Ectodermal cell (in vitro differentiated cells): ENCODE results near the gene KIF5A.

Experiments
- H3K27ac ChIP-seq: 2 replicates; pipeline ENCODE4 v1.7.0; 2013; ENCODE audit warnings: mild to moderate bottlenecking, low read depth, low read length; ENCODE audit not compliant: insufficient read depth, poor library complexity, severe bottlenecking
- H3K27me3 ChIP-seq: 2 replicates; pipeline ENCODE4 v1.7.0; 2013; ENCODE audit warnings: mild to moderate bottlenecking, low read length; ENCODE audit not compliant: insufficient read depth, control insufficient read depth, poor library complexity, severe bottlenecking
- H3K36me3 ChIP-seq: one replicate; pipeline ENCODE4 v1.7.0; 2013; ENCODE audit warnings: low read length; ENCODE audit not compliant: control insufficient read depth, insufficient read depth
- H3K4me1 ChIP-seq: one replicate; pipeline ENCODE4 v1.7.0; 2013; ENCODE audit warnings: low read length; ENCODE audit not compliant: control insufficient read depth, insufficient read depth
- H3K4me3 ChIP-seq: 2 replicates; pipeline ENCODE4 v1.7.0; 2013; ENCODE audit warnings: low read depth, low read length, control low read depth; ENCODE audit not compliant: insufficient read depth
- H3K9me3 ChIP-seq: 2 replicates; pipeline ENCODE4 v1.7.0; 2013; ENCODE audit warnings: mild to moderate bottlenecking, low read length, moderate library complexity; ENCODE audit not compliant: control insufficient read depth
- WGBS, 2 experiments: methylation state at CpG; one replicate each; pipeline ENCODE4 v1.1.7; 2013; ENCODE audit warnings: missing lambda C conversion rate in 2 of 2; 5-methylcytosine and 5-hydroxymethylcytosine counted together

Gene KIF5A

GRCh38 chr12:57574795-57575194 is 25.0 kb downstream of the KIF5A start:
- Histone ChIP-seq H3K4me1 (no peaks in the 10 kb centered on the region), H3K27ac (no peak overlapping the region), H3K4me3 (no peak overlapping the region), H3K9me3 (no peaks in the 10 kb centered on the region), H3K27me3 (no peaks in the 10 kb centered on the region), H3K36me3 (peaks cover 33% of the 10 kb centered on the region)
- WGBS, 2 experiments, result 93% methylated on average over 10 of the region's 10 CpGs

DNA sequence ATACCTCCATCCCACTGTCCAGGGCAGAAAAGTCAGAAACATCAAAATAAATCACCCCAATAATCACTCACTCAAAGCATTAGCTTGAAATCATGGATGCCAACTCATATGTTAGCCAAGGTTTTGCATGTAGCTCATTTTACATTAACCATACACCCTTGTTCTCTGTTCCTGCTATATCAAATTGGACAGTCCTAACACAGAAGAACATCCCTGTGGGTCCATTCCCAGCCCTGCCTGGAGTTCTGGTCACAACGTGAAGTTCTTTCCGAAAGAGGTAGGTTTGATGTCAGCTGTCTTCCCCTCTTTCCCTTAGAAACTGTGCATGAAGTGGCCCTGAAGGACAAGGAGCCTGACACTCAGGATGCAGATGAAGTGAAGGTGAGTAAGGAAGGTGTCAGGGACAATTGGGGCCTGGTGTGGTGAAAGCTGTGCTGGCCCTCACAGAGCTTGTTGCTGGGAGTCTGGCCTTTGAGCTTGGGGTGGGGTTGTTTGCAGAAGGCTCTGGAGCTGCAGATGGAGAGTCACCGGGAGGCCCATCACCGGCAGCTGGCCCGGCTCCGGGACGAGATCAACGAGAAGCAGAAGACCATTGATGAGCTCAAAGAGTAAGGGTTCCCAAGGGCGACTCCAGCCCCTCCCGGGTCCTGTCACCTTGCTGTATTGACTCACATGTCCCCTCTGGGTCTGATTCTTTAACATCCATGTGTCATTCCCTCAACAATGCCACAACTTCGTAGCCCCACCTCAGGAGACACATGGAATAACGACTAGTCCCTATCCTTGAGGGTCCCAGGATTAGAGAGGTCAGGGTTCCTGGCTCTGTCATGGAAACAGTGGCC is 26.1 kb downstream of the KIF5A start:
- Histone ChIP-seq H3K27ac (no peak overlapping the region), H3K4me3 (no peak overlapping the region), H3K27me3 (no peaks in the 10 kb centered on the region), H3K9me3 (no peaks in the 10 kb centered on the region), H3K36me3 (peaks cover 37% of the 10 kb centered on the region), H3K4me1 (no peaks in the 10 kb centered on the region)
- WGBS, 2 experiments, result 93 to 97% methylated on average over 12 of the region's 12 CpGs

DNA sequence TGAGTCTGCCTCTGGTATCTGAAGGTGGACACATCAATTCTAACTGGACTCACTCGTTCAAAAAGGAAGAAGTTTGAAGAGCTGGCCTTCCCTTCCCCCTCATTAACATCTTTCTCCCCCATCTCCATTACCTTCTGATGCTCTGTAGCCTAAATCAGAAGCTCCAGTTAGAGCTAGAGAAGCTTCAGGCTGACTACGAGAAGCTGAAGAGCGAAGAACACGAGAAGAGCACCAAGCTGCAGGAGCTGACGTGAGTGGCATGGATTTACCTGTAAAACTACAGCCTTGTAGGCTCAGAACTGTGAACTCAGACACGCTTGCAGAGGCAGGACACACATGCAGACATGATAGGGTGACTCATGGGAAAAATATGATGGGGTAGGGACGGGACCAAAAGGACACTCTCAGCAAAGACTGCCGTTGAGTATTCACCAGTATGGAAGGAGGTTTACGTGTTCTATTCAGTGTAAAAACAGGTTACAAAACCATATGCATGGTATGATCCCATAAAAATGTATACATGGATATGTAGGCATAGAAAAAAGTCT is 26.8 kb downstream of the KIF5A start:
- Histone ChIP-seq H3K36me3 (peaks cover 37% of the 10 kb centered on the region), H3K27me3 (no peaks in the 10 kb centered on the region), H3K27ac (no peak overlapping the region), H3K4me1 (no peaks in the 10 kb centered on the region), H3K9me3 (no peaks in the 10 kb centered on the region), H3K4me3 (no peak overlapping the region)
- 91 to 96% methylated on average over 9 of the region's 9 CpGs for WGBS, 2 experiments

- no peak overlapping the region for H3K27ac ChIP-seq
- peaks cover 27% of the 10 kb centered on the region for H3K36me3 ChIP-seq
- no peaks in the 10 kb centered on the region for H3K4me1 ChIP-seq
- no peaks in the 10 kb centered on the region for H3K27me3 ChIP-seq
- no peaks in the 10 kb centered on the region for H3K9me3 ChIP-seq
- WGBS, 2 experiments, result 95% methylated on average over 12 of the region's 12 CpGs
- no peak overlapping the region for H3K4me3 ChIP-seq
These were observed 28.3 kb downstream of the KIF5A start for GRCh38 chr12:57577981-57578758.

- WGBS, 2 experiments, result 91 to 92% methylated on average over 2 of the region's 2 CpGs
- Histone ChIP-seq H3K27ac (no peak overlapping the region), H3K36me3 (peaks cover 27% of the 10 kb centered on the region), H3K9me3 (no peaks in the 10 kb centered on the region), H3K4me3 (no peak overlapping the region), H3K4me1 (no peaks in the 10 kb centered on the region), H3K27me3 (no peaks in the 10 kb centered on the region)
These were observed 29.2 kb downstream of the KIF5A start for GRCh38 chr12:57579011-57579410.

- no peak overlapping the region for H3K27ac ChIP-seq
- H3K4me1 ChIP-seq, result no peaks in the 10 kb centered on the region
- H3K4me3 ChIP-seq, result no peak overlapping the region
- WGBS, 2 experiments, result 89 to 94% methylated on average over 8 of the region's 8 CpGs
- no peaks in the 10 kb centered on the region for H3K27me3 ChIP-seq
- H3K36me3 ChIP-seq, result peaks cover 23% of the 10 kb centered on the region
- H3K9me3 ChIP-seq, result no peaks in the 10 kb centered on the region
These were observed 30.0 kb downstream of the KIF5A start for GRCh38 chr12:57579677-57580465.

- 91 to 93% methylated on average over 4 of the region's 4 CpGs for WGBS, 2 experiments
- Histone ChIP-seq H3K36me3 (peaks cover 21% of the 10 kb centered on the region), H3K27ac (no peak overlapping the region), H3K9me3 (no peaks in the 10 kb centered on the region), H3K4me3 (no peak overlapping the region), H3K4me1 (no peaks in the 10 kb centered on the region), H3K27me3 (no peaks in the 10 kb centered on the region)
These were observed 30.6 kb downstream of the KIF5A start for GRCh38 chr12:57580466-57580795.

GRCh38 chr12:57581802-57582201 is 32.0 kb downstream of the KIF5A start:
- no peak overlapping the region for H3K27ac ChIP-seq
- no peaks in the 10 kb centered on the region for H3K27me3 ChIP-seq
- no peaks in the 10 kb centered on the region for H3K4me1 ChIP-seq
- no peak overlapping the region for H3K4me3 ChIP-seq
- H3K36me3 ChIP-seq, result peaks cover 8% of the 10 kb centered on the region
- 93 to 97% methylated on average over 1 of the region's 1 CpG for WGBS, 2 experiments
- no peaks in the 10 kb centered on the region for H3K9me3 ChIP-seq

DNA sequence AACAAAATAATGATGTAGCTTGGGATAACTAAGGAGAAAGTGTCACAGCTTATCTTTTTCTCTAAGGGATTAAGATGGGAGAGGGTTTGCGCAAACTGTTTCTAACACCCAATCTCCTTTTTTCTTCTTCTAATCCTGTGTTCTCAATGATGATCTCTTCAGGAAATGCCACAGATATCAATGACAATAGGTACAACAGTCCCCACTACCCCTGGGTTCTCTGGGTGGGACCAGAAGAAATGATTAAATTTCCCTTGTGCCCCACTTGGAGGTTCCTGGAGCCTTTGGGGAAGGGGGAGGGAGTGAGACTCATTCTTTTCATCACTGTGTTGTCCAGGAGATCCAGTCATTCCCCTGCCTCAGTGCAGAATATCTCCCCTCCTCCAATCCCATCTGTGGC is 32.6 kb downstream of the KIF5A start:
- Histone ChIP-seq H3K4me3 (no peak overlapping the region), H3K9me3 (no peaks in the 10 kb centered on the region), H3K4me1 (no peaks in the 10 kb centered on the region), H3K27ac (no peak overlapping the region), H3K36me3 (peaks cover 8% of the 10 kb centered on the region), H3K27me3 (no peaks in the 10 kb centered on the region)
- WGBS, 2 experiments, result 91 to 100% methylated on average over 1 of the region's 1 CpG
